ENCODE measurements around the gene CNTN4.
A peak's percentile ranks its signal among the peaks of the same experiment; 100 is the strongest.

The CNTN4 gene

GRCh38 chr3:2274526-2274925 is 175.9 kb downstream of the CNTN4 start:
- DNase-seq = no peak

GRCh38 chr3:2283818-2284217 is 185.2 kb downstream of the CNTN4 start:
- DNase-seq = no peak

- peak in 1 of 2 experiments; percentile 4 for DNase-seq
Observed at GRCh38 chr3:2300938-2301337, 202.3 kb downstream of the CNTN4 start.

- DNase-seq = no peak
Observed at GRCh38 chr3:2301361-2301760, 202.7 kb downstream of the CNTN4 start.

- no peak for DNase-seq
Observed at GRCh38 chr3:2303566-2303965, 204.9 kb downstream of the CNTN4 start.

GRCh38 chr3:2311022-2311421 is 212.4 kb downstream of the CNTN4 start:
- DNase-seq = no peak

- no peak for DNase-seq
Observed at GRCh38 chr3:2317521-2317920, 218.9 kb downstream of the CNTN4 start.

- DNase-seq = no peak
Observed at GRCh38 chr3:2334921-2335320, 236.3 kb downstream of the CNTN4 start.

- no peak for DNase-seq
Observed at GRCh38 chr3:2343031-2343682, 244.5 kb downstream of the CNTN4 start.

GRCh38 chr3:2352134-2352762 is 253.6 kb downstream of the CNTN4 start:
- no peak for DNase-seq

- peak in 1 of 2 experiments; percentile 54 for DNase-seq
Observed at GRCh38 chr3:2354702-2355101, 256.0 kb downstream of the CNTN4 start.

GRCh38 chr3:2356298-2356950 is 257.8 kb downstream of the CNTN4 start:
- no peak for DNase-seq

- DNase-seq = peak in 1 of 2 experiments; percentile 2
Observed at GRCh38 chr3:2360815-2361214, 262.1 kb downstream of the CNTN4 start.

- no peak for DNase-seq
Observed at GRCh38 chr3:2362122-2362521, 263.5 kb downstream of the CNTN4 start.

GRCh38 chr3:2363854-2364253 is 265.2 kb downstream of the CNTN4 start:
- no peak for DNase-seq

- no peak for DNase-seq
Observed at GRCh38 chr3:2370317-2370716, 271.7 kb downstream of the CNTN4 start.

- no peak for DNase-seq
Observed at GRCh38 chr3:2372306-2372705, 273.6 kb downstream of the CNTN4 start.

- no peak for DNase-seq
Observed at GRCh38 chr3:2375376-2375775, 276.7 kb downstream of the CNTN4 start.

- DNase-seq = no peak
Observed at GRCh38 chr3:2377281-2377680, 278.6 kb downstream of the CNTN4 start.

- DNase-seq = no peak
Observed at GRCh38 chr3:2390926-2391532, 292.4 kb downstream of the CNTN4 start.

GRCh38 chr3:2391896-2392295 is 293.2 kb downstream of the CNTN4 start:
- no peak for DNase-seq

- DNase-seq = no peak
Observed at GRCh38 chr3:2392981-2393380, 294.3 kb downstream of the CNTN4 start.

GRCh38 chr3:2415083-2415482 is 316.4 kb downstream of the CNTN4 start:
- DNase-seq = no peak

- no peak for DNase-seq
Observed at GRCh38 chr3:2420919-2421318, 322.3 kb downstream of the CNTN4 start.

Measured in NCI-H524 (cell line).